NCI-H1436 treated with DMSO at 0.1 percent for 48 hours (cell line): Measurements from ENCODE around the gene CCDC181.

ENCODE experiments used
- DNase-seq: peaks from one replicate; lab custom pipeline; 2025; lab: John Stamatoyannopoulos, UW

Gene CCDC181

GRCh38 chr1:169395955-169396354 lies 31.3 kb downstream of the CCDC181 start:
- DNase-seq, result no peak

DNA sequence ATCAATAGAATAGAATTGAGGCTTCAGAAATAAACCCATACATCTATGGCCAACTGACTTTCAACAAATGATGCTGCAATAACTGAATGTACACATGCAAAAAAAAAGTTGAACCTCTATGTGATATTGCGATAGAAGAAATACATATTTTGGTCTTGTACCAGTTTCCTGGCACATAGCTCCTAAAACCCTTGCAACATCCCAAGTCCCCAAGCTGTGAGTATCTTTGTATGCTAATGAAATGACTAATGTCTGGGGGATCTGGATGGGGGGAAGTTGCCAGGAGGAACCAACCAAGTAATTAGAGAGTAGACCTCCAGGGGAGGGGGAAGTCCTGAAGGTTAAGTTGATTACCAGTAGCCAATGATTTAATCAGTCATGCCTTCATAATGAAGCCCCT lies 34.9 kb downstream of the CCDC181 start:
- DNase-seq, result no peak

DNA sequence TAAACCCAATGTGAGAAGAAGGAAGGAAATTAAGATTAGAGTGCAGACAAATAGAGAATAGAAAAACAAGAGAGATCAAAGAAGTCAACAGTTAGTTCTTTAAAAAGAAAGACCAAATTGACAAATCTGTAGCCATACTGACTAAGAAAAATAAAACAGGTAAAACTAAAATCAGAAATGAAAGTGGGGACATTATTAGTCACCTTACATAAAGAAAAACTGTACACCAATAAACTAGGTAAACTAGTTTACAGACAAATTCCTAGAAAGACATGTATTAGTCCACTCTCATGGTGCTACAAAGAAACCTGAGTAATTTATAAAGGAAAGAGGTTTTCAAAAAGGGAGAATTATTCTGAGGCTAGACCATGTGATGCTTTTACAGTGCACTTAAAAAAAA lies 37.0 kb downstream of the CCDC181 start:
- DNase-seq, result no peak

- DNase-seq, result no peak
Observed at GRCh38 chr1:169387399-169387798, 39.9 kb downstream of the CCDC181 start.

DNA sequence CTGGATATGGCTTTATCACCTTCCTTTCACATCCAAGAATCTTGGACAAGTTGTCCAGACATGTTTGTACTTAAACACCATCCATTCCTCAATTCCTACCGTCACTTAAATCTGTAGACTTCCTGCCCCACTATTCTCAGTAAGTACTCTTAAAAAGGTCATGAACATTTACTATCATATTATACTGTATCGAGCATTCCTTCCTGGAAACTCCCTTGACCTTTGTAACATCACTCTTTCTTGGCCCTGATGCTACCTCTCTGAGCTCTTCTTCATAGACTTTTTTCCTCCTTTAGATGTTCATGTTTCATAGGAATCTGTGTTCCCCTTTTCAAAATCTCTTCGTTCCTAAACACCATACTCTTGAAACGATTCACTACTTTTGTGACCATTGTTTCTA lies 43.8 kb downstream of the CCDC181 start:
- no peak for DNase-seq

DNA sequence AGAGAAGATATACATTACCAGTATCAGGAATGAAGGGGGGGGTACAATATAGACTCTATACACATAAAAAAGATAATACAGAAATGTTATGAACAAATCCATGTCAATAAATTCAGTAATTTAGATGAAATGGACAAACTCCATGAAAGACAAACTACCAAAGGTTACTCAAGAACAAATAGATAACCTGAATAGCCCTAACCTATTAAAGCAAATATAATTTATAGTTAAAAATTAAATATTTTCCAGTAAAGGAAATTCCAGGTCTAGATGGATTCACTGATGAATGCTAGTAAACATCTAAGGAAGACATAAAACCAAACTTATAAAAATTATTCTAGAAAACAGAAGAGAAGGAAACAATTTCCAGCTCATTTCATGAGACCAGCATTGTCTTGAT lies 46.1 kb downstream of the CCDC181 start:
- no peak for DNase-seq

GRCh38 chr1:169371404-169371803 lies 55.9 kb downstream of the CCDC181 start:
- no peak for DNase-seq

GRCh38 chr1:169368406-169368769 lies 58.9 kb downstream of the CCDC181 start:
- DNase-seq, result no peak

- DNase-seq, result peak; percentile 86
Observed at GRCh38 chr1:169367686-169368405, 59.4 kb downstream of the CCDC181 start, which contains the start of the genes BLZF1 and NME7. TSS of gene BLZF1 (plus strand) at chr1:169368195. CDS start at chr1:169369523, 1,328 bp downstream. TSS of gene NME7 (minus strand) at chr1:169367797. CDS start at chr1:169367710, 87 bp downstream.

DNA sequence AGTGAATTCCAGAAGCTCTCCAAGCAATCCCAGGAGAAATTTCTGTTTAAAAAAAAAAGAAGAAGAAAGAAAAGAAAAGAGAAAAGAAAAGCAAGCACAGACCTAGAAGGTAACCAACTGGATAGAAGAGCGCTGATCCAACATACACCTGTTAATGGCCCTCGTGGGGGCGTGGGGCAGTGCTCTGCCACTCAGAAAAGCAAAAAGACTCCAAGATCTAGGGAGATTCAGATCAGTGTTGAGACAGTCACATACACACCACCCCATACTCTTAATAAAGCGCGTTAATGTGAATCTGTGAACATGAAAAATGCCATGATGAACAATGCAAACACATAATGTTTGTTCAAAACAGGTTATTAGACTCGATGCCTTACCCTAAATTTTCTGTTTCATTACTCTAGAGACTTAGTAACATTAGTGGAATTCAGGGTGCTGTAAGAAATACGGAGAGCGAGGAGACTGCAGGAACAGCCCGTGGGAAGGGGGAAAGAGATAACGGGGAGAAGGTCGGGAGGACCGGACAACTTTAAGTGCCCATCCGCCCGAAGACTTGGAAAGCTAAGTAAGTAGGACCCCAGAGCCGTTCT lies 60.1 kb downstream of the CCDC181 start:
- no peak for DNase-seq

DNA sequence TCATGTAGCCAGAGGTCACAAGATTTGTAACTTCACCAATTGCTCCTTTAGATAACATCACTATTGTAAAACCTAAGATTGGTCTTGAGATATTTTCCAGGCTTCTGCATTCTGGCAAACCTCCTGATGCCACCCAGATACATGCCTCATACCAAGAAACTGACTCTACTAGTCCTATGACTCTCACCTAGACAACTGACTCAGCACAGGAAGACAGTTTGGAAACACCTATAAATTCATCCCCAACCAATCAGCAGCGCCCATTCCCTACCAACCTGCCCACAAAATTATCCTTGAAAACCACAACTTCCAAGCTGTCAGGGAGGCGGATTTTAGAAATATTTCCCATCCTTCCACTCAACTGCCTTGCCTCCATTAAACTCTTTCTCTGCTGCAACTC lies 62.3 kb downstream of the CCDC181 start:
- no peak for DNase-seq

- DNase-seq, result no peak
Observed at GRCh38 chr1:169363046-169363730, 64.1 kb downstream of the CCDC181 start.

DNA sequence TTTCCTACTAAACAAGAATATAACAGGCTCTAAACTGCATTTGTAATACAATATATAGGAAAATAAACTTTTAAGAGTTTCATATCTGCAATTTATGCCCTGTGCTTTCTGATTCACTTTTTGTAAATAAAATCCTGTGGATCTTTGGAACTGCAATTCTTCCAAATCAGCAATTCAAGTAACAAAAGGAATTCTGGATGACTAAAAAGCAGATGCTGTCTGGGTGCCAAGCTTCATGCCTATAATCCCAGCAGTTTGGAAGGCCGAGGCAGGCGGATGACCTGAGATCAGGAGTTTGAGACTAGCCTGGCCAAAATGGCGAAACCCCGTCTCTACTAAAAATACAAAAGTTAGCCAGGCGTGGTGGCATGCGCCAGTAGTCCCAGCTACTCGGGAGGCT lies 66.0 kb downstream of the CCDC181 start:
- DNase-seq, result no peak

GRCh38 chr1:169360415-169360814 lies 66.9 kb downstream of the CCDC181 start:
- no peak for DNase-seq

- no peak for DNase-seq
Observed at GRCh38 chr1:169348383-169349036, 78.8 kb downstream of the CCDC181 start.

- no peak for DNase-seq
Observed at GRCh38 chr1:169347688-169348382, 79.4 kb downstream of the CCDC181 start.

GRCh38 chr1:169346036-169346589 lies 81.2 kb downstream of the CCDC181 start:
- DNase-seq, result no peak

GRCh38 chr1:169345511-169345910 lies 81.8 kb downstream of the CCDC181 start:
- no peak for DNase-seq
